CD4-positive, alpha-beta T cell (primary cell): ENCODE results near the gene MRPS12. TPM values are rescaled to one million over a fixed set of nuclear protein-coding genes. Genes with fewer than 3 reads are reported as not detected.

Source experiments
- ATAC-seq: fragments of 200-7000 bp; cut with Tn5 transposase; one replicate; pipeline ENCODE4 v1.10.0; 2022; ENCODE audit warnings: mild to moderate bottlenecking; ENCODE audit not compliant: poor library complexity
- CTCF ChIA-PET: fragments of 350-600 bp; sonication (Branson Sonifier 250); formaldehyde crosslinking; loops from one replicate; lab custom pipeline; 2021; ENCODE audit warnings: antibody characterized with exemption, inconsistent platforms; lab: Charles Lee
- POLR2A ChIA-PET: fragments of 350-600 bp; sonication (Branson Sonifier 250); formaldehyde crosslinking; loops from one replicate; lab custom pipeline; 2021; ENCODE audit warnings: antibody characterized with exemption, inconsistent platforms; lab: Charles Lee
- DNase-seq, 14 experiments: peaks; one replicate each; pipeline ENCODE4 v3.0.0-alpha.2; 2013 to 2020; ENCODE audit warnings: mixed read lengths in 2 of 14
- H3K27ac ChIP-seq, 2 donors: one replicate each; pipeline versions ENCODE4 v1.5.1 to v1.7.0; 2013; ENCODE audit warnings: low read length in 2 of 2, low read depth in 1 of 2, mild to moderate bottlenecking in 1 of 2
- H3K27me3 ChIP-seq, 2 experiments: 1 replicate in 1 of 2; 2 replicates in 1 of 2; pipeline versions ENCODE4 v1.6.1 to v1.7.0; 2013; ENCODE audit warnings: low read length in 2 of 2, control low read depth in 1 of 2, mild to moderate bottlenecking in 1 of 2, moderate library complexity in 1 of 2; ENCODE audit not compliant: insufficient read depth in 2 of 2, control insufficient read depth in 1 of 2
- H3K36me3 ChIP-seq: one replicate; pipeline ENCODE4 v1.6.1; 2013; ENCODE audit warnings: low read length, control low read depth; ENCODE audit not compliant: insufficient read depth
- H3K4me1 ChIP-seq: one replicate; pipeline ENCODE4 v1.6.1; 2013; ENCODE audit warnings: low read length, control low read depth; ENCODE audit not compliant: insufficient read depth
- H3K4me3 ChIP-seq: one replicate; pipeline ENCODE4 v1.5.1; 2013; ENCODE audit warnings: mild to moderate bottlenecking, low read length, moderate library complexity
- H3K9me3 ChIP-seq, 2 experiments: 1 replicate in 1 of 2; 2 replicates in 1 of 2; pipeline versions ENCODE4 v1.6.1 to v1.7.0; 2013; ENCODE audit warnings: low read length in 2 of 2, mild to moderate bottlenecking in 2 of 2, control low read depth in 1 of 2, moderate library complexity in 1 of 2; ENCODE audit not compliant: control insufficient read depth in 1 of 2, insufficient read depth in 1 of 2
- H3K27ac Mint-ChIP-seq: one replicate; pipeline ENCODE4 v1.8.0; 2020; ENCODE audit warnings: mixed read lengths
- H3K27me3 Mint-ChIP-seq: one replicate; pipeline ENCODE4 v1.8.0; 2021; ENCODE audit warnings: mixed read lengths
- H3K36me3 Mint-ChIP-seq: one replicate; pipeline ENCODE4 v1.8.0; 2021; ENCODE audit warnings: low read depth, mixed read lengths
- H3K4me1 Mint-ChIP-seq: one replicate; pipeline ENCODE4 v1.8.0; 2021; ENCODE audit warnings: low read depth, mixed read lengths
- H3K4me3 Mint-ChIP-seq: one replicate; pipeline ENCODE4 v1.8.0; 2020; ENCODE audit warnings: mild to moderate bottlenecking, mixed read lengths
- H3K9me3 Mint-ChIP-seq: one replicate; pipeline ENCODE4 v1.8.0; 2020; ENCODE audit warnings: mixed read lengths
- CTCF ChIP-seq: fragments of 200-600 bp; IDR thresholded peaks from one replicate; pipeline ENCODE4 v1.8.0; 2022; ENCODE audit warnings: antibody characterized with exemption, mild to moderate bottlenecking
- intact Hi-C, 2 experiments: fragments of 100-400 bp; cut with DNase I in 1 of 2; cut with micrococcal nuclease in 1 of 2; formaldehyde crosslinking; loops; one replicate each; pipeline versions ENCODE4 v1.15.1 to v1.9.0; 2023 to 2025; cut with DNase I, micrococcal nuclease
- total RNA-seq, 174 experiments: library from RNA in 2 of 174; stranded (reverse) in 2 of 174; gene quantifications; one replicate each; pipeline ENCODE4 v1.2.3 and lab custom pipeline; 2021 to 2026

Gene MRPS12
- total RNA-seq, 2 experiments from 2014 or later, result 13.7 to 15.4 TPM

- H3K27me3 Mint-ChIP-seq, result peaks cover 17% of the 10 kb centered on the region
- Histone ChIP-seq H3K9me3 (no peaks in the 10 kb centered on the region), H3K4me1 (peaks cover 5% of the 10 kb centered on the region), H3K27ac (no peak overlapping the region), H3K36me3 (no peaks in the 10 kb centered on the region), H3K27me3 (peaks cover 5 to 6% of the 10 kb centered on the region in 2 experiments), H3K4me3 (no peak overlapping the region)
- no peaks in the 10 kb centered on the region for H3K36me3 Mint-ChIP-seq
- ATAC-seq, result no peak
- intact Hi-C loops, result loop anchor here in 1 of 2 experiments (10.0 kb wide), 1 partner anchor 589 kb away; the partner anchor contains the start of gene EID2
- no peaks in the 10 kb centered on the region for H3K9me3 Mint-ChIP-seq
- ChIA-PET POLR2A (no interaction called here), CTCF (interaction anchor here (0.7 kb wide), 1 partner anchor 166 kb away, joined by 3 read pairs; no protein-coding TSS in a partner anchor)
- peaks cover 7% of the 10 kb centered on the region for H3K4me1 Mint-ChIP-seq
- no peak overlapping the region for H3K27ac Mint-ChIP-seq
- no peak overlapping the region for H3K4me3 Mint-ChIP-seq
- DNase-seq, result no peak
- TF ChIP-seq CTCF, result no peak
Measured at GRCh38 chr19:38956264-38956663, 25.5 kb downstream of the MRPS12 start.

DNA sequence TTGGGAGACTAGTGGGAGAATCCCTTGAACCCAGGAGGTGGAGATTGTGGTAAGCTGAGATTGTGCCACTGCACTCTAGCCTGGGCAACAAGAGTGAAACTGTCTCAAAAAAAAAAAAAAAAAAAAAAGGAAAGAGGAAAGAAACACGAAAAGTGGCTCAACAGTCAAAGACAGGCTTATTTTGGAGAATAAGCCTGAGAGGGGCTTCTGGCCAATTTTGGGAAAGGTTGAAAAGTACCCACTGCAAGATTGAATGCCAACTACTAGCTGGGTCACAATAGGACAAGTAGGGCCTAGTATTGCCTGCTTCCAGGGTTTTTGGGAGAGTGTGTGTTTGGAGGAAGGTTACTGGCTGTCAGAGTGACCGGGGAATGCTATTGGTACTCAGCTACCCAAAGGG, 27.6 kb downstream of the MRPS12 start:
- no peaks in the 10 kb centered on the region for H3K9me3 Mint-ChIP-seq
- no peak for TF ChIP-seq CTCF
- H3K4me1 ChIP-seq, result peaks cover 7% of the 10 kb centered on the region
- DNase-seq (no peak), ATAC-seq (no peak)
- H3K9me3 ChIP-seq, result no peaks in the 10 kb centered on the region
- H3K4me3 ChIP-seq, result no peak overlapping the region
- no peak overlapping the region for H3K27ac ChIP-seq
- H3K27me3 ChIP-seq, result peaks cover 4 to 5% of the 10 kb centered on the region in 2 experiments
- H3K36me3 Mint-ChIP-seq, result no peaks in the 10 kb centered on the region
- peaks cover 13% of the 10 kb centered on the region for H3K27me3 Mint-ChIP-seq
- ChIA-PET POLR2A (no interaction called here), CTCF (no interaction called here)
- H3K4me3 Mint-ChIP-seq, result no peak overlapping the region
- peaks cover 4% of the 10 kb centered on the region for H3K4me1 Mint-ChIP-seq
- H3K36me3 ChIP-seq, result no peaks in the 10 kb centered on the region
- no peak overlapping the region for H3K27ac Mint-ChIP-seq
- intact Hi-C loops, result loop anchor here in 1 of 2 experiments (10.0 kb wide), 1 partner anchor 586 kb away; the partner anchor contains the start of gene EID2

DNA sequence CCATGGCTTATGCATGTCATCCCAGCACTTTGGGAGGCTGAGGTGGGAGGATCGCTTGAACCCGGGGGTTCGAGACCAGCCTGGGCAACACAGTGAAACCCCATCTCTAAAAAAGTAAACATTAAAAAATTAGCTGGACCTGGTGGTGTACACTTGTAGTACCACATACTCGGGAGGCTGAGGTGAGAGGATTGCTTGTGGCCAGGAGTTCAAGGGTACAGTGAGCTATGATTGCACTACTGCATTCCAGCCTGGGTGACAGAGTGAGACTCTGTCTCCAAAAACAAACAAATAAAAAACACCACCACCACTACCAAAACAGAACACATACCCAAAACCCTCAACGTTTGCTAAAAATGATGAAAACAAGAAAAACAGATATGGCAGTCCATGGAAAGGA, 28.9 kb downstream of the MRPS12 start:
- H3K9me3 Mint-ChIP-seq, result no peaks in the 10 kb centered on the region
- TF ChIP-seq CTCF, result no peak
- peaks cover 7% of the 10 kb centered on the region for H3K4me1 ChIP-seq
- no peaks in the 10 kb centered on the region for H3K27me3 ChIP-seq
- ATAC-seq (no peak), DNase-seq (no peak)
- H3K4me3 Mint-ChIP-seq, result no peak overlapping the region
- no peak overlapping the region for H3K27ac ChIP-seq
- no peaks in the 10 kb centered on the region for H3K36me3 ChIP-seq
- H3K4me1 Mint-ChIP-seq, result peaks cover 4% of the 10 kb centered on the region
- intact Hi-C loops, result loop anchor here in 1 of 2 experiments (10.0 kb wide), 2 partner anchors 225 to 585 kb away; partner anchors contain the start of gene EID2
- H3K36me3 Mint-ChIP-seq, result no peaks in the 10 kb centered on the region
- POLR2A ChIA-PET, result no interaction called here
- H3K4me3 ChIP-seq, result no peak overlapping the region
- no peaks in the 10 kb centered on the region for H3K9me3 ChIP-seq
- CTCF ChIA-PET, result no interaction called here
- H3K27me3 Mint-ChIP-seq, result peaks cover 5% of the 10 kb centered on the region
- no peak overlapping the region for H3K27ac Mint-ChIP-seq
